H9 (cell line): ENCODE data around the gene CNN3. TPM values are rescaled to one million over a fixed set of nuclear protein-coding genes. Genes with fewer than 3 reads are reported as not detected.

ENCODE experiments used
- DNase-seq: peaks from one replicate; pipeline ENCODE4 v3.0.0-alpha.2; 2017
- H2AFZ ChIP-seq: one replicate; pipeline ENCODE4 v1.6.1; 2013; ENCODE audit warnings: mild to moderate bottlenecking, low read length, control low read depth, moderate library complexity
- H2AK5ac ChIP-seq: 2 replicates; pipeline ENCODE4 v1.6.1; 2013; ENCODE audit warnings: low read length, control low read depth, mixed read lengths; ENCODE audit not compliant: insufficient read length
- H2BK120ac ChIP-seq: one replicate; pipeline ENCODE4 v1.6.1; 2013; ENCODE audit warnings: low read depth, mild to moderate bottlenecking, low read length, control low read depth, inconsistent platforms; ENCODE audit not compliant: poor library complexity, severe bottlenecking
- H2BK12ac ChIP-seq: 2 replicates; pipeline ENCODE4 v1.6.1; 2013; ENCODE audit warnings: low read length, control low read depth, mixed read lengths, low read depth; ENCODE audit not compliant: insufficient read length
- H2BK15ac ChIP-seq: 2 replicates; pipeline ENCODE4 v1.6.1; 2013; ENCODE audit warnings: low read depth, low read length, control low read depth
- H2BK20ac ChIP-seq: one replicate; pipeline ENCODE4 v1.6.1; 2013; ENCODE audit warnings: low read depth, mild to moderate bottlenecking, low read length, control low read depth, inconsistent platforms; ENCODE audit not compliant: poor library complexity, severe bottlenecking
- H2BK5ac ChIP-seq: 2 replicates; pipeline ENCODE4 v1.6.1; 2013; ENCODE audit warnings: low read length, control low read depth, mixed read lengths; ENCODE audit not compliant: insufficient read length
- H3K14ac ChIP-seq: 2 replicates; pipeline ENCODE4 v1.6.1; 2013; ENCODE audit warnings: low read length, control low read depth; ENCODE audit not compliant: insufficient read depth
- H3K18ac ChIP-seq: 2 replicates; pipeline ENCODE4 v1.6.1; 2013; ENCODE audit warnings: low read depth, mild to moderate bottlenecking, mixed read lengths, low read length, control low read depth; ENCODE audit not compliant: insufficient read length
- H3K23ac ChIP-seq: 2 replicates; pipeline ENCODE4 v1.6.1; 2013; ENCODE audit warnings: low read length, control low read depth, mixed read lengths, low read depth; ENCODE audit not compliant: insufficient read length
- H3K23me2 ChIP-seq: 2 replicates; pipeline ENCODE4 v1.6.1; 2013; ENCODE audit warnings: low read depth, mild to moderate bottlenecking, mixed read lengths, low read length, control low read depth; ENCODE audit not compliant: insufficient read length, poor library complexity, severe bottlenecking
- H3K27ac ChIP-seq: 2 replicates; pipeline ENCODE4 v1.5.1; 2013; ENCODE audit warnings: low read length, control low read depth, mixed read lengths, low read depth; ENCODE audit not compliant: insufficient read length
- H3K27me3 ChIP-seq: 2 replicates; pipeline ENCODE4 v1.6.1; 2013; ENCODE audit warnings: low read length, control low read depth, inconsistent platforms; ENCODE audit not compliant: insufficient read depth
- H3K4ac ChIP-seq: 2 replicates; pipeline ENCODE4 v1.6.1; 2013; ENCODE audit warnings: low read depth, mild to moderate bottlenecking, control low read depth, inconsistent platforms, low read length, moderate library complexity
- H3K4me1 ChIP-seq: 2 replicates; pipeline ENCODE4 v1.6.1; 2013; ENCODE audit warnings: low read length, control low read depth, inconsistent platforms; ENCODE audit not compliant: insufficient read depth
- H3K4me2 ChIP-seq: 2 replicates; pipeline ENCODE4 v1.6.1; 2013; ENCODE audit warnings: low read length, control low read depth, mixed read lengths; ENCODE audit not compliant: insufficient read length, insufficient read depth
- H3K56ac ChIP-seq: 2 replicates; pipeline ENCODE4 v1.6.1; 2013; ENCODE audit warnings: low read depth, mild to moderate bottlenecking, mixed read lengths, low read length, control low read depth; ENCODE audit not compliant: insufficient read length
- H3K79me1 ChIP-seq: 2 replicates; pipeline ENCODE4 v1.6.1; 2013; ENCODE audit warnings: low read depth, mild to moderate bottlenecking, moderate library complexity, low read length, control low read depth, inconsistent platforms; ENCODE audit not compliant: insufficient read depth, poor library complexity, severe bottlenecking
- H3K79me2 ChIP-seq: 2 replicates; pipeline ENCODE4 v1.6.1; 2013; ENCODE audit warnings: low read length, control low read depth, inconsistent platforms; ENCODE audit not compliant: insufficient read depth
- H3K9ac ChIP-seq: 2 replicates; pipeline ENCODE4 v1.6.1; 2013; ENCODE audit warnings: low read length, control low read depth, mixed read lengths; ENCODE audit not compliant: insufficient read length; ENCODE audit errors: extremely low read depth
- H3K9me3 ChIP-seq: one replicate; pipeline ENCODE4 v1.6.1; 2013; ENCODE audit warnings: low read depth, low read length, inconsistent platforms; ENCODE audit not compliant: control insufficient read depth
- H3T11ph ChIP-seq: one replicate; pipeline ENCODE4 v1.6.1; 2013; ENCODE audit warnings: mild to moderate bottlenecking, low read length, control low read depth, inconsistent platforms
- H4K20me1 ChIP-seq: one replicate; pipeline ENCODE4 v1.6.1; 2013; ENCODE audit not compliant: control insufficient read depth, insufficient read length, insufficient read depth
- H4K5ac ChIP-seq: 2 replicates; pipeline ENCODE4 v1.6.1; 2013; ENCODE audit warnings: low read depth, mild to moderate bottlenecking, mixed read lengths, low read length, control low read depth; ENCODE audit not compliant: insufficient read length
- H4K8ac ChIP-seq: replicated peaks from 2 replicates; pipeline ENCODE4 v1.6.1; 2013; ENCODE audit warnings: low read length, control low read depth, mixed read lengths, low read depth; ENCODE audit not compliant: insufficient read length
- H4K91ac ChIP-seq: 2 replicates; pipeline ENCODE4 v1.6.1; 2013; ENCODE audit warnings: low read depth, mild to moderate bottlenecking, moderate library complexity, mixed read lengths, low read length, control low read depth; ENCODE audit not compliant: insufficient read length
- H3K27ac Mint-ChIP-seq, 3 experiments: 2 replicates in 2 of 3; 3 replicates in 1 of 3; pipeline ENCODE4 v1.8.0; 2020 to 2021; ENCODE audit warnings: mixed read lengths in 3 of 3, mild to moderate bottlenecking in 1 of 3, moderate library complexity in 1 of 3
- H3K27me3 Mint-ChIP-seq: 2 replicates; pipeline ENCODE4 v1.8.0; 2021; ENCODE audit warnings: low read depth, mild to moderate bottlenecking, moderate library complexity, mixed read lengths
- H3K36me3 Mint-ChIP-seq, 3 experiments: 2 replicates in 2 of 3; 3 replicates in 1 of 3; pipeline ENCODE4 v1.8.0; 2020 to 2021; ENCODE audit warnings: low read depth in 3 of 3, mixed read lengths in 3 of 3; ENCODE audit not compliant: insufficient read depth in 1 of 3
- H3K4me1 Mint-ChIP-seq, 2 experiments: 2 replicates each; pipeline ENCODE4 v1.8.0; 2020; ENCODE audit warnings: mixed read lengths in 2 of 2
- H3K4me3 Mint-ChIP-seq, 2 experiments: 2 replicates in 1 of 2; 3 replicates in 1 of 2; pipeline ENCODE4 v1.8.0; 2020 to 2021; ENCODE audit warnings: mild to moderate bottlenecking in 2 of 2, mixed read lengths in 2 of 2, moderate library complexity in 1 of 2
- H3K9me3 Mint-ChIP-seq, 2 experiments: 2 replicates in 1 of 2; 3 replicates in 1 of 2; pipeline ENCODE4 v1.8.0; 2020; ENCODE audit warnings: mild to moderate bottlenecking in 2 of 2, mixed read lengths in 2 of 2, moderate library complexity in 1 of 2
- CTCF ChIP-seq: fragments of 200-600 bp; sonication (generic); conservative IDR thresholded peaks from 3 replicates; pipeline ENCODE4 v1.8.0; 2021; ENCODE audit warnings: antibody characterized with exemption, mild to moderate bottlenecking
- WGBS: extraction: QIAGEN DNeasy Blood & Tissue Kit; methylation state at CpG from one replicate; pipeline ENCODE4 v1.1.7; 2013; ENCODE audit warnings: missing lambda C conversion rate, low lambda C conversion rate, mixed read lengths; ENCODE audit not compliant: insufficient read length; ENCODE audit errors: extremely low coverage; 5-methylcytosine and 5-hydroxymethylcytosine counted together
- total RNA-seq: library from RNA; stranded (reverse); gene quantifications from 2 replicates; pipeline ENCODE4 v1.2.1, GENCODE V29; 2021

Gene CNN3
- total RNA-seq, 1 experiment from 2014 or later: 279 TPM

DNA sequence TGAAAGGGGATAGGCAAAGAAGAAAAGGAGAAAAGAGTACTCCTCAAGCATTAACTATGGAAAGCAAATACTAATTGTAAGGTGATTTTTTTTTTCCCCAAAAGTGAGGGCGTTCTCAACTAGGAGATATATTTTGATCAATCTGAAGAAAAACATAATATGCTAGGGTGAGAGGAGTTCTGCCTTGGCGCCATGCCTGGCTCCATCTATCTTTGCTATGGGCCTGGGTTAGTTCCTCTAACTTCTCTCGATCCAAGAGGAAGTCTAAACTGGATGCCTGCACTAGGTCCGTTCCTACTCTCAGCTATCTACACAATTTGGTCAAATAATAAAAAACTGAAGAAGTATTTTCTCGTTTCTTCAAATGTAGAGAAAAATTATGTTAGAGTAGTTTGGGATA is 20.5 kb downstream of the CNN3 start:
- H3K4me3 Mint-ChIP-seq: no peak overlapping the region
- Histone ChIP-seq H3K27me3 (no peaks in the 10 kb centered on the region), H3K18ac (no peak overlapping the region), H3K9ac (no peak overlapping the region), H4K5ac (no peak overlapping the region), H3K23me2 (no peaks in the 10 kb centered on the region), H3K79me1 (peaks cover 21% of the 10 kb centered on the region), H3K27ac (no peak overlapping the region), H2AK5ac (no peak overlapping the region), H4K20me1 (no peaks in the 10 kb centered on the region), H2BK20ac (no peak overlapping the region), H2BK5ac (no peak overlapping the region), H3K4me2 (no peak overlapping the region), H3K79me2 (peaks cover 44% of the 10 kb centered on the region), H4K91ac (no peak overlapping the region), H2BK12ac (no peak overlapping the region), H2BK15ac (no peak overlapping the region), H3K14ac (no peak overlapping the region), H4K8ac (no peak overlapping the region), H3K4me1 (peaks cover 16% of the 10 kb centered on the region), H3K23ac (no peak overlapping the region), H3T11ph (no peak overlapping the region), H3K56ac (no peak overlapping the region), H2AFZ (no peak overlapping the region), H3K9me3 (no peaks in the 10 kb centered on the region), H2BK120ac (no peak overlapping the region), H3K4ac (no peak overlapping the region)
- H3K4me1 Mint-ChIP-seq: peaks cover 44 to 46% of the 10 kb centered on the region in 2 experiments
- peaks cover 36 to 57% (median 37%) of the 10 kb centered on the region in 3 experiments for H3K36me3 Mint-ChIP-seq
- H3K27ac Mint-ChIP-seq: peak overlapping the region in 1 of 3 experiments; percentile 5; a peak in 1 of 7 replicates
- no CpG with 5 or more reads among the region's 5 CpGs for WGBS
- no peak for DNase-seq
- TF ChIP-seq CTCF: no peak
- H3K27me3 Mint-ChIP-seq: no peaks in the 10 kb centered on the region
- no peaks in the 10 kb centered on the region for H3K9me3 Mint-ChIP-seq
